Measurements from ENCODE around the gene SGCG.

Gene SGCG

GRCh38 chr13:23372264-23372906 lies 191.6 kb downstream of the SGCG start:
- H3K4me1 ChIP-seq (ENCODE audit: control insufficient read depth, insufficient read depth, low read length), result peaks cover 4% of the 10 kb centered on the region
- no peaks in the 10 kb centered on the region for H3K27me3 ChIP-seq (ENCODE audit: control insufficient read depth, insufficient read depth, low read length)
- peaks cover 11% of the 10 kb centered on the region for H3K36me3 ChIP-seq (ENCODE audit: control insufficient read depth, insufficient read depth, low read length)
- no peak overlapping the region for H3K9ac ChIP-seq (ENCODE audit: low read depth, low read length)
- H3K4me3 ChIP-seq (ENCODE audit: low read depth, low read length), result no peak overlapping the region
- no peaks in the 10 kb centered on the region for H3K9me3 ChIP-seq (ENCODE audit: control insufficient read depth, insufficient read depth, low read length)

Data from iPS-15b (cell line).